HepG2 (cell line): Measurements from ENCODE around the gene STAT5A.

ENCODE experiments used
- ARID4A ChIP-seq: sonication (generic); formaldehyde crosslinking; IDR thresholded peaks from 2 replicates; pipeline ENCODE4 v1.5.0; 2020; ENCODE audit warnings: mild to moderate bottlenecking, missing genetic modification reagents, borderline replicate concordance
- ATF5 ChIP-seq: sonication (generic); formaldehyde crosslinking; IDR thresholded peaks from 2 replicates; pipeline ENCODE4 v1.4.0; 2020; ENCODE audit warnings: mild to moderate bottlenecking, low read depth, missing genetic modification reagents
- HIC2 ChIP-seq: sonication (generic); formaldehyde crosslinking; IDR thresholded peaks from 2 replicates; pipeline ENCODE4 v1.9.0; 2022; ENCODE audit warnings: low read depth, missing genetic modification reagents
- RORA ChIP-seq: sonication (generic); formaldehyde crosslinking; IDR thresholded peaks from 2 replicates; pipeline ENCODE4 v1.5.0; 2020; ENCODE audit warnings: mild to moderate bottlenecking, missing genetic modification reagents, moderate library complexity
- SALL2 ChIP-seq: sonication (generic); formaldehyde crosslinking; IDR thresholded peaks from 2 replicates; pipeline ENCODE4 v1.8.1; 2023; ENCODE audit warnings: mild to moderate bottlenecking, missing genetic modification reagents, inconsistent platforms
- ZNF737 ChIP-seq: sonication (generic); formaldehyde crosslinking; IDR thresholded peaks from 2 replicates; pipeline ENCODE4 v1.5.0; 2020; ENCODE audit warnings: missing genetic modification reagents, mild to moderate bottlenecking, borderline replicate concordance
- TF ChIP-seq, protein P1 (sequence below): sonication (generic); formaldehyde crosslinking; IDR thresholded peaks from 2 replicates; pipeline ENCODE4 v1.5.0; 2020; ENCODE audit warnings: mild to moderate bottlenecking, missing genetic modification reagents, moderate library complexity
- TF ChIP-seq, protein P2 (sequence below): sonication (generic); formaldehyde crosslinking; IDR thresholded peaks from 2 replicates; pipeline ENCODE4 v1.4.0; 2020; ENCODE audit warnings: mild to moderate bottlenecking, missing genetic modification reagents, borderline replicate concordance

DNA sequence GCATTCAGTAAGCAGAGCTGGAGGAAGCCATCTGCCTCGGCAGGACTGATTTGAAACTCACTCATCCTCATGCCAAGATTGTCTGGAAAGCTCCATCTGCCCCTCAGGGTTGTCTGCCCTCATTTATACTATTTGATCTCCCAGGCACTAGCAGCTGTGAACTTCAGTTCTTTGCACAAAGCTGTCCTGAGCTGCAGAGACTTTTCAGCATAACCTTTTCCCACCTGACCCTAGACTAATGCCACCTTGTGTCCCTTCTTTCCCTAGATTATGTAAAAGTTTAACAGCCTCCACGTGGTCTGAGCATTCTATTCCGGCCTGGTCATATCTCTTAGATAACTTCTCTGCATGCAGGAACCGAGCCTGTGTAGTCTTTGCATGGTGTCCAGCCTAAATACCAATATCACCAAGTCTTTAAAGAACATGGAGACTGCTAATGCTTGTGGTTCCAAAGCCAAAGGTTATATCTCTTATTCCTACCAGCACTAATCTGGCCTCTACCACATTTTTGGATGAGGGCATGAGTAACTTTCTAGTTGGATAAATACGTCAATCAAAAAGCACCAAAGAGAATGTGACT, 29.1 kb downstream of the STAT5A start:
- TF ChIP-seq ZNF737 (CRISPR knock-in tag), result no peak
- no peak for TF ChIP-seq RORA (CRISPR knock-in tag)
- TF ChIP-seq ARID4A, result peak; percentile 39; the same call in 1 of the 2 replicates
- no peak for TF ChIP-seq SALL2 (CRISPR knock-in tag)
- TF ChIP-seq, protein P1, sequence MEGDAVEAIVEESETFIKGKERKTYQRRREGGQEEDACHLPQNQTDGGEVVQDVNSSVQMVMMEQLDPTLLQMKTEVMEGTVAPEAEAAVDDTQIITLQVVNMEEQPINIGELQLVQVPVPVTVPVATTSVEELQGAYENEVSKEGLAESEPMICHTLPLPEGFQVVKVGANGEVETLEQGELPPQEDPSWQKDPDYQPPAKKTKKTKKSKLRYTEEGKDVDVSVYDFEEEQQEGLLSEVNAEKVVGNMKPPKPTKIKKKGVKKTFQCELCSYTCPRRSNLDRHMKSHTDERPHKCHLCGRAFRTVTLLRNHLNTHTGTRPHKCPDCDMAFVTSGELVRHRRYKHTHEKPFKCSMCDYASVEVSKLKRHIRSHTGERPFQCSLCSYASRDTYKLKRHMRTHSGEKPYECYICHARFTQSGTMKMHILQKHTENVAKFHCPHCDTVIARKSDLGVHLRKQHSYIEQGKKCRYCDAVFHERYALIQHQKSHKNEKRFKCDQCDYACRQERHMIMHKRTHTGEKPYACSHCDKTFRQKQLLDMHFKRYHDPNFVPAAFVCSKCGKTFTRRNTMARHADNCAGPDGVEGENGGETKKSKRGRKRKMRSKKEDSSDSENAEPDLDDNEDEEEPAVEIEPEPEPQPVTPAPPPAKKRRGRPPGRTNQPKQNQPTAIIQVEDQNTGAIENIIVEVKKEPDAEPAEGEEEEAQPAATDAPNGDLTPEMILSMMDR (CRISPR knock-in tag), result peak; percentile 22; the same call in 1 of the 2 replicates
- no peak for TF ChIP-seq HIC2 (CRISPR knock-in tag)
- TF ChIP-seq, protein P2, sequence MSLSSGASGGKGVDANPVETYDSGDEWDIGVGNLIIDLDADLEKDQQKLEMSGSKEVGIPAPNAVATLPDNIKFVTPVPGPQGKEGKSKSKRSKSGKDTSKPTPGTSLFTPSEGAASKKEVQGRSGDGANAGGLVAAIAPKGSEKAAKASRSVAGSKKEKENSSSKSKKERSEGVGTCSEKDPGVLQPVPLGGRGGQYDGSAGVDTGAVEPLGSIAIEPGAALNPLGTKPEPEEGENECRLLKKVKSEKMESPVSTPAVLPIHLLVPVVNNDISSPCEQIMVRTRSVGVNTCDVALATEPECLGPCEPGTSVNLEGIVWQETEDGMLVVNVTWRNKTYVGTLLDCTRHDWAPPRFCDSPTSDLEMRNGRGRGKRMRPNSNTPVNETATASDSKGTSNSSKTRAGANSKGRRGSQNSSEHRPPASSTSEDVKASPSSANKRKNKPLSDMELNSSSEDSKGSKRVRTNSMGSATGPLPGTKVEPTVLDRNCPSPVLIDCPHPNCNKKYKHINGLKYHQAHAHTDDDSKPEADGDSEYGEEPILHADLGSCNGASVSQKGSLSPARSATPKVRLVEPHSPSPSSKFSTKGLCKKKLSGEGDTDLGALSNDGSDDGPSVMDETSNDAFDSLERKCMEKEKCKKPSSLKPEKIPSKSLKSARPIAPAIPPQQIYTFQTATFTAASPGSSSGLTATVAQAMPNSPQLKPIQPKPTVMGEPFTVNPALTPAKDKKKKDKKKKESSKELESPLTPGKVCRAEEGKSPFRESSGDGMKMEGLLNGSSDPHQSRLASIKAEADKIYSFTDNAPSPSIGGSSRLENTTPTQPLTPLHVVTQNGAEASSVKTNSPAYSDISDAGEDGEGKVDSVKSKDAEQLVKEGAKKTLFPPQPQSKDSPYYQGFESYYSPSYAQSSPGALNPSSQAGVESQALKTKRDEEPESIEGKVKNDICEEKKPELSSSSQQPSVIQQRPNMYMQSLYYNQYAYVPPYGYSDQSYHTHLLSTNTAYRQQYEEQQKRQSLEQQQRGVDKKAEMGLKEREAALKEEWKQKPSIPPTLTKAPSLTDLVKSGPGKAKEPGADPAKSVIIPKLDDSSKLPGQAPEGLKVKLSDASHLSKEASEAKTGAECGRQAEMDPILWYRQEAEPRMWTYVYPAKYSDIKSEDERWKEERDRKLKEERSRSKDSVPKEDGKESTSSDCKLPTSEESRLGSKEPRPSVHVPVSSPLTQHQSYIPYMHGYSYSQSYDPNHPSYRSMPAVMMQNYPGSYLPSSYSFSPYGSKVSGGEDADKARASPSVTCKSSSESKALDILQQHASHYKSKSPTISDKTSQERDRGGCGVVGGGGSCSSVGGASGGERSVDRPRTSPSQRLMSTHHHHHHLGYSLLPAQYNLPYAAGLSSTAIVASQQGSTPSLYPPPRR (CRISPR knock-in tag), result no peak
- TF ChIP-seq ATF5 (CRISPR knock-in tag), result no peak
